Measurements from ENCODE around the gene TWF2. TPM values are rescaled to one million over a fixed set of nuclear protein-coding genes. Genes with fewer than 3 reads are reported as not detected.
A peak's percentile ranks its signal among the peaks of the same experiment; 100 is the strongest.

The TWF2 gene
- total and polyA plus RNA-seq, 9 of the 15 experiments (the other 6 are each of a cell fraction or from before 2014, with no cell fraction given), result 0.11 to 61.9 (median 29.7) TPM

- BruUV-seq (replicated peaks), result no TSS peak
- Histone ChIP-seq H3K36me3 (ENCODE audit: control insufficient read depth, insufficient read depth, low read length) (peaks cover 36% of the 10 kb centered on the region; the same call in 2 of the 3 replicates), H4K20me1 (replicated peaks; ENCODE audit: control insufficient read depth, insufficient read depth, low read length) (0 out of 2 replicates have a peak, but pooled peaks cover 6% of the 10 kb centered on the region), H3K27ac (ENCODE audit: extremely low read depth, low read depth, low read length) (no peak overlapping the region), H3K4me3 (no peak overlapping the region), H2AFZ (ENCODE audit: low read depth, low read length) (no peak overlapping the region), H3K9me3 (replicated peaks; ENCODE audit: control insufficient read depth, insufficient read depth, low read depth, low read length) (no peaks in the 10 kb centered on the region), H3K9me1 (ENCODE audit: control insufficient read depth, insufficient read depth, low read length) (no peaks in the 10 kb centered on the region), H3K27me3 (ENCODE audit: control insufficient read depth in 2 of 2, insufficient read depth in 2 of 2, low read length in 2 of 2) (no peaks in the 10 kb centered on the region), H3K9ac (ENCODE audit: insufficient read depth in 1 of 2, low read depth in 2 of 2, low read length in 2 of 2) (no peak overlapping the region), H3K4me2 (ENCODE audit: insufficient read depth, low read length) (no peak overlapping the region), H3K79me2 (ENCODE audit: control insufficient read depth, insufficient read depth, low read length) (no peaks in the 10 kb centered on the region), H3K4me1 (replicated peaks in 1 of 2; ENCODE audit: control insufficient read depth in 2 of 2, insufficient read depth in 2 of 2, low read length in 2 of 2) (peaks cover 11 to 21% of the 10 kb centered on the region in 2 experiments; a peak in 4 of 5 replicates)
- intact Hi-C loops (cut with micrococcal nuclease), result no loop called here
- in situ Hi-C loops (cut with MboI), result no loop called here
- ATAC-seq (no peak), FAIRE-seq (no peak), DNase-seq (ENCODE audit: extremely low read depth in 1 of 4, low spot score in 3 of 4) (peak in 2 of 4 experiments; percentile 25 to 27)
- 57% methylated on average over 8 of the region's 10 CpGs for WGBS (ENCODE audit: insufficient coverage, low coverage, missing lambda C conversion rate)
- POLR2A ChIA-PET, result interaction anchor here (0.6 to 1.9 kb wide), 10 partner anchors 9 to 113 kb away, joined by 3 to 10 read pairs (median 4); no protein-coding TSS in a partner anchor
- CTCF ChIA-PET (ENCODE audit: low intra/inter-chr PET ratio), result no interaction called here
- no peak for TF ChIP-seq NFATC3 (IDR thresholded peaks at IDR 0.05)
- TF ChIP-seq CSDE1 (IDR thresholded peaks at IDR 0.05), result peak in 1 of 2 experiments; percentile 52; a peak in 1 of 4 replicates
- TF ChIP-seq ATF7 (IDR thresholded peaks at IDR 0.05), result no peak
- TF ChIP-seq RFX1 (IDR thresholded peaks at IDR 0.05), result peak; percentile 94
- TF ChIP-seq CTBP1 (IDR thresholded peaks at IDR 0.05; ENCODE audit: borderline replicate concordance), result peak; percentile 62; the same call in 1 of the 2 replicates
- 0 out of 2 replicates have a peak, but pooled peaks have one; percentile 28 for TF ChIP-seq POLR2G (IDR thresholded peaks at IDR 0.05; ENCODE audit: low read depth, low read length)
- no peak for TF ChIP-seq SMAD2 (IDR thresholded peaks at IDR 0.05; ENCODE audit: low read depth, low read length)
- TF ChIP-seq SMARCA4 (IDR thresholded peaks at IDR 0.05), result no peak
- no peak for TF ChIP-seq RBM22 (IDR thresholded peaks at IDR 0.05; ENCODE audit: low read depth, low read length, poor library complexity, severe bottlenecking)
- TF ChIP-seq KAT8 (IDR thresholded peaks at IDR 0.05; ENCODE audit: low read depth), result no peak
- no peak for TF ChIP-seq ELK1 (CRISPR knock-in tag; IDR thresholded peaks at IDR 0.05)
- TF ChIP-seq HNRNPUL1 (IDR thresholded peaks at IDR 0.05; ENCODE audit: low read length), result no peak
- no peak for TF ChIP-seq SOX6 (IDR thresholded peaks at IDR 0.05)
- no peak for TF ChIP-seq CHCHD3 (CRISPR knock-in tag; IDR thresholded peaks at IDR 0.05)
- no peak for TF ChIP-seq MCM3 (IDR thresholded peaks at IDR 0.05)
- peak; percentile 55 to 66; a peak in 2 of 4 replicates for TF ChIP-seq KDM1A (IDR thresholded peaks at IDR 0.05)
- TF ChIP-seq POLR2AphosphoS5 (IDR thresholded peaks at IDR 0.05; ENCODE audit: control insufficient read depth, insufficient read depth, low read depth, low read length), result 0 out of 2 replicates have a peak, but pooled peaks have one; percentile 14
- TF ChIP-seq BMI1 (IDR thresholded peaks at IDR 0.05; ENCODE audit: low read length), result 0 out of 2 replicates have a peak, but pooled peaks have one; percentile 43
- no peak for TF ChIP-seq ZHX1 (conservative IDR thresholded peaks at IDR 0.05; ENCODE audit: low read length)
- TF ChIP-seq ZNF586 (CRISPR knock-in tag; conservative IDR thresholded peaks at IDR 0.05), result no peak
- TF ChIP-seq RCOR1 (IDR thresholded peaks at IDR 0.05; ENCODE audit: borderline replicate concordance in 1 of 2, low read depth in 2 of 2, low read length in 2 of 2), result peak in 1 of 2 experiments; percentile 54; a peak in 1 of 4 replicates
- TF ChIP-seq NFIC (IDR thresholded peaks at IDR 0.05), result peak; percentile 90
Measured at GRCh38 chr3:52248816-52249547, 10.0 kb upstream of the TWF2 start.

All from K562 (cell line).